GM21723 (cell line): ENCODE measurements around the gene ELOVL5.
"Not testable (repeated sequence)": the region's sequence is repeated elsewhere in the genome, so short reads cannot be mapped to it uniquely, and the experiment has no call there.

Experiments used
- ATAC-seq: cut with Tn5 transposase; IDR thresholded peaks from one replicate; pipeline ENCODE4 v1.9.1; 2021; ENCODE audit warnings: mild to moderate bottlenecking, moderate library complexity; ENCODE audit not compliant: unreplicated experiment

ELOVL5 gene

GRCh38 chr6:53330137-53330536, 18.6 kb downstream of the ELOVL5 start:
- no peak for ATAC-seq

- ATAC-seq: no peak
Measured at GRCh38 chr6:53328375-53328774, 20.4 kb downstream of the ELOVL5 start.

- ATAC-seq: no peak
Measured at GRCh38 chr6:53327017-53327395, 21.7 kb downstream of the ELOVL5 start.

DNA sequence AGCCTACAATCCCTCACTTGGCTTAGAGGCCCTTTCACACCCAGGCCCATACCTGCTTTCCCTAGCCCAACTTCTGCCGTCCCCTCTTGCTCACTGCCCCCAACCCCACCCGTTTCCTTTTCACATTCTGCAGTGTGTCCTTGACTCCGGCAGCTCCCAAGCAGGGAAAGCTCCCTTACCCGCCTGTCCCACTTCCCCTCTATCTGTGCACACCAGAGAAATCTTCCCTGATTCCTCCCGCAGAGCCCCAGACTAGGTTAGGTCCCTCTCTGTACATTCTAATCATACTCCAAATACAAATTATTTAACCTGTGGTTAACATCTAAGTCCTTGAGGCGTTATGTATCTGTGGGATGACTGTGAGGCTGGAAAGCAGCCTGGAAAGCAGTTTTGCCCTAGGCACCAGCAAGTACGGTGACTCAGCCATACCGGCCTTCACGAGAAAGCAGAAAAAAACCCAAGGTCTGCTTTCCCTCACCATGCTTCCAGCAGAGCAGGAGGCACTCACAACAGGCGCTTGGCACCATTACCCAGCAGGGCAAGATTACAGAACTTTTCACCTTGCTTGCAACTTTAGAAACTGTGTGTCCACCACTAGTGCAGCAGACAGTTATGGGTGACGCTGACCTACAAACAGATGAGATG, 22.3 kb downstream of the ELOVL5 start:
- no peak for ATAC-seq

DNA sequence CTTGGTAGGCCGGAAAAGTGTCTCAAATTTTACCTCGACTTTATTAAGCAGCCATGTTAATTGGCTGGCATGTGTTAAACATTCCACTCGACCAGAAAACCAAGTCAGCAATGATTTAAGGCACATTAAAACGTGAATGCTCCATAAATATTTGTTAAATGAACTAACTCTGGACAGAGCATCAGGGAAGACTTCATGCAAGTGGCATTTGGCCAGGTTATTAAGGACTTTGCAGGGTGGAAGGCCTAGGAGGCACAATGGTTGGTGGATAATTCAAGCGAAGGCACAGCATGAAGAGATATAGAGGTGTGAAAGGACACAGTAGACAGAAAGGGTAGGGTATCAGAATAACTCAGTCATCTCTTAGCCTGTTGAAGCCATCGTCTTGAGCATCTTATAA, 23.0 kb downstream of the ELOVL5 start:
- ATAC-seq: no peak

DNA sequence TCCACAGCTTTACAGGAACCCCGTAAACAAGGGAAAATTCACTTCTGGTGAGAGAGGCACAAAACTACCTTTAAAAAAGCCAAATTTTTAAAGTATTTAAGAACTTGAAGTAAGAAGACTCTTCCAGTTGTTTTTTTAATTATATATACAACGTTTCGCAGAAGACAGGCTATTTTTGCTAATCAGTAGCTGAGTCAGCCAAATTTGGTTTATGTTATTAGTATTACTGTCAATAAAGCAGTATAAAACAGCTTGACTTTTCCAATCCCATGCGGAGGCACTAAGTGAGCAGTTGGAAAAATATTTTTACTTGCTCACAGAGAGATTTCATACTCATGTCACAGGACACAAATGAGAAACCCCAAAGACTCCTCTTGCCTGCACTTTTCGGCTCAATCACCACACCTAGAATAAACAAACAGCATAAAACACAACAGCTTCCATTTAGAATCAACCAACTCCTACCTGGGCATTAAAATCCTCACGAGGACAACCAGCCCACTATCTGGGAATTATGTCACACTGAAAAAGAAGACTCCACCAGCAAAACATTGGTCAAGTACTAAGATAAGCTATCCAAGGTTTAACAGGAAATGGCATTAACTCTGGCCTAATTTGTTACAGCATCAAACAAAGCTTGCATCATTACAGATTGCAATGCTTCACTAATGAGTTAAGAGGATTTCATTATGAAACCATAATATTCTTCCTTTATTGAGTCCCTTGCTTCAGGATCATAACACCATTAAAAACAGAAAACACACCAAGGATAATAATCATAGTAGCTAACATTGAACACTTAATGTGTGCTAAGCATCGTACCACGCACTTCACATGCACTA, 26.3 kb downstream of the ELOVL5 start:
- ATAC-seq: no peak

DNA sequence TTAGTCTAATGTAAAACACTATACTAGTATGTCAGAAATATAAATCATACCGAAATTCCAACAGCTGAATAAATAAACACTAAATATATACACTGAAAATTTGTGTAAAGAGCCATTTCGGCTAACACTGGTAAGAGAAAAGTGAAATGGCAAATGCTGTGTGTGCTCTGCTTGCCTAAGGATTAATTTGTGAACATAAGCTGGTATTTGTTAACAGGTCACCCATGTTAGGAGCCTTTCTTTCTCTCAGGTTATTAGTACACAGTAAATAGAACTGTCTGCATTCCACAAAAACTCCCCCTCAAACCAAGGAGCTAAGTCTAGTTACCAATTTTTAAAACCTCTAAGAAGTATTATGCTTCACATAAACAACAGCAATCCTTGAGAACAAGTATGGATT, 27.0 kb downstream of the ELOVL5 start:
- ATAC-seq: no peak

GRCh38 chr6:53320964-53321363, 27.8 kb downstream of the ELOVL5 start:
- no peak for ATAC-seq

- no peak for ATAC-seq
Measured at GRCh38 chr6:53318429-53318828, 30.3 kb downstream of the ELOVL5 start.

DNA sequence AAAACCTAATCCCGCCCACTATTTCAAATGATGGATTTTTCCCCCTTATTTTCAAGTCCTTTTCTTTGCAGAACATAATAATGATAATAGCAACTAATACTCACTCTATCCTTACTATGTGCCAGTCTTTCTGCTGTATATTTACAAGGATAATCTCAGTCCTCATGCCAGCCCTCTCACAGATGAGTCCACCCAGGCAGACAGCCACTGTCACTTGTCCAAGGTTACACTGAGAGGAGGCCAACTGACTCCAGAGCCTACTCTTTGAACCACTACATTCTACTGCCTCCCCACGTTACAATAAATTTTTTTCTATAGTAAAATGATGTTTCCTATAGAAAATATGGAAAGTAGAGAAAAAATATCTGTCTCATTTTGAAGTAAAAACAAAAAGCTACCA, 30.9 kb downstream of the ELOVL5 start:
- ATAC-seq: no peak

DNA sequence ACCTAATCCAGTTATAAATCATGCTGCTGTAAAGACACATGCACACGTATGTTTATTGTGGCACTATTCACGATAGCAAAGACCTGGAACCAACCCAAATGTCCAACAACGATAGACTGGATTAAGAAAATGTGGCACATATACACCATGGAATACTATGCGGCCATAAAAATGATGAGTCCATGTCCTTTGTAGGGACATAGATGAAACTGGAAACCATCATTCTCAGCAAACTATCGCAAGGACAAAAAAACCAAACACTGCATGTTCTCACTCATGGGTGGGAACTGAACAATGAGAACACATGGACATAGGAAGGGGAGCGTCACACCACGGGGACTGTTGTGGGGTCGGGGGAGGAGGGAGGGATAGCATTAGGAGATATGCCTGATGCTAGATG, 31.5 kb downstream of the ELOVL5 start:
- ATAC-seq: not testable (repeated sequence)

DNA sequence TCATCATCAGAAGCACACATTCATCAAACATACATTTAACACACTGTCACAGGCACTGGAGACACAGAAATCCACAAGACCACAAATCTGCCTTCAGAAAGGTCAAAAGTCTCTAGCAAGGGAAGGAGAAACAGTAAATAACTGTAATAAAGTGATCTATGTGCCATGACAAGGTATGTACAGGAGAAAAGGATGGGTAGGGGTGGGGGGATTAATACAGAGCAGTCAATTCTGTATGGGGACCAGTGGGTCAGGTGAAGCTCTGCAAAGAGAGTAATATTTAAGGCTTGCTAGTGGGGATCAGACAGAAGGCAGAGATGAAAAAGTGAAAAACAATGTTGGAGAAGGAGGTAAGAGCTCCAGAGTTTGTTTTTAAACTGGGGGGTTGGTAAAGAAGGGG, 32.6 kb downstream of the ELOVL5 start:
- no peak for ATAC-seq

DNA sequence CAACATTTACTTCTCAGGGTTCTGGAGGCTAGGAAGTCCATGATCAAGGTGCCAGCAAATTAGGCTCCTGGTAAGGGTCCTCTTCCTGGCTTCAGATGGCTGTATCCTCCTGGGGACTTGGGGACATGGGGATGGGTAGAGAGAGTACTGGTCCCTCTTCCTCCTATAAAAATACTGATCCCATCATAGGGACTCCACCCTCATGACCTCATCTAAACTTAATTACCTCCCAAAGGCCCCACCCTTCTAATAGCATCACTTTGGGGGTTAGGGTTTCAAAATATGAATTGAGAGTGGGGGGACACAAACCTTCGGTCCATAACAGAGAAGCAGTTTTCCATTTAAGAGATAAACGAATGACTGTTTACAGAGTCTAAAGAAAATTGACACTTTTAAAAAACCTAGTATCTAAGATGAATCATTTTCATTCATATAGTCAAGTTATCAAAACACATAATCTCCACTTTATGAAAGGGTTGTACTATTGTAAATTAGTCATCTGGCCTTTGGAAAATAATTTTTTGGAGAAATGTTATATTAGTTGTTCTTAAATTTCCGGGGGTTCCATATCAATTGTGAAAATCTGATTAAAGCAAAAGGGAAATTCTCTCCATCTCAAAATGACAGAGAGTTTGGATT, 33.5 kb downstream of the ELOVL5 start:
- ATAC-seq: no peak

DNA sequence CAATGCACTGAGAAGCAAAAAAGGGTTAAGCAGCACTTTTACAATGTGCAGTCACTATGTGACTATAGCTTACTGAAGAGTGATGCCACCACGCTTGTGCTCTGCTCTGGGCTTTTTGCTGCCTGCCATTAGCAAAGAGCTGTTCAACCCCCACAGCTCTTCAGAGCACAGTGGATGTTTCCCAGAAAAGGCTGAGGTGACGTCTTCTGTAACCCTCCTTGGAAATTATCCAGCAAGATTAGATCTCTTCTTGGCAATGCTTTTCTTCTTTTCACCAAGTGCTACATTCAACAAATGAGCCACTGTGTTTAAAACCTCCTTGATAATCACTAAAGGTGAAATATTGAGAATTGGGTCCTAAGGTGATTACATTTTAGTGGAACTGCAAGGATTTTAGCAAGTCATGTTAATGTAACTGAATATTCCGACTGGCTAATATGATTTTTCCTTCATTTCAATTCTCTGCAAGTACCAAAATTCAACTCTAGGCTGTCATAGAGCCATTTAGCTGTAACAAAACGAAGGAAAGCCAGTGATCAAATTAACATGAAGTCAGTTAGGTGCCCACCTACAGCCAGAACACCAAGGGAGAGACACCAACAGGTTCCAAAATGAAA, 34.9 kb downstream of the ELOVL5 start:
- no peak for ATAC-seq

GRCh38 chr6:53312355-53312754, 36.4 kb downstream of the ELOVL5 start:
- ATAC-seq: no peak

DNA sequence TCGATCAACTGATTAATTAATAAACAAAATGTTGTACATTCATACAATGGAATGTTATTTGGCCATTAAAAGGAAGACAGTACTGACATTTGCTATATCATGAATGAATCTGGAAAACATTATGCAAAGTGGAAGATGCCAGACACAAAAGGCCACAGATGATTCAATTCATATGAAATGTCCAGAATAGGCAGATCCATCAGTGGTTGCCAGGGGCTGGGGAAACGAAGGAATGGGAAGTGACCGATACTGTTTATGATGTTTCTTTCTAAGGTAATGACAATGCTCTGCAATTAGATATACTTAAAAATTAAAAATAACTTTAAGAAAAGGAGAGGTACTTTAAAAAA, 37.2 kb downstream of the ELOVL5 start:
- ATAC-seq: no peak

- no peak for ATAC-seq
Measured at GRCh38 chr6:53310771-53311585, 37.8 kb downstream of the ELOVL5 start.

DNA sequence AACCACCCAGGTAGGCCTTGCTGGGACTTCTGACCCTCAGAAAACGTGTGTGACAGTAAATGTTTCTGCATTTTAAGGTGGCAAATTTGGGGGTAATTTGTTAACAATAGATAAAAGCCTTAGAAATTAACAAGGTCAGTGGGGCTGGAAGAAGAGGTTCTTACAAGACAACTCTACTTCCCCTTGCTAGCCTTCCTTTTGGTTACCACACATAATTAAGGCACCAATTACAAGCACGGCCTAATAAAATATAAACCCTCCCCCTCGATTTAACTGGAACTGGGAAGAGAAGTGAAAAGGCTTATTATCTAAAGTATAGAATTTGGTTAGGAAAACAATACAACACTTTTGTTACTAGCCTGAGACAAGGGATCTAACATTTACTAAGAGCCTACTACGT, 38.8 kb downstream of the ELOVL5 start:
- ATAC-seq: peak; percentile 17

- peak; percentile 82 for ATAC-seq
Measured at GRCh38 chr6:53309059-53309900, 39.5 kb downstream of the ELOVL5 start.

GRCh38 chr6:53306819-53307347, 41.9 kb downstream of the ELOVL5 start:
- ATAC-seq: peak; percentile 37
